PC-3 (cell line): Measurements from ENCODE around the gene ACSS2.

ENCODE experiments used
- EZH2 ChIP-seq: fragments of 300-600 bp; sonication (generic); IDR thresholded peaks from one replicate; pipeline ENCODE4 v1.6.1; 2017; ENCODE audit warnings: antibody characterized with exemption, mild to moderate bottlenecking, low read length; ENCODE audit not compliant: unreplicated experiment
- TF ChIP-seq, protein P1 (sequence below): fragments of 300-600 bp; sonication (generic); conservative IDR thresholded peaks from 2 replicates; pipeline ENCODE4 v1.5.1; 2017; ENCODE audit warnings: antibody characterized with exemption, low read depth, mild to moderate bottlenecking, low read length

DNA sequence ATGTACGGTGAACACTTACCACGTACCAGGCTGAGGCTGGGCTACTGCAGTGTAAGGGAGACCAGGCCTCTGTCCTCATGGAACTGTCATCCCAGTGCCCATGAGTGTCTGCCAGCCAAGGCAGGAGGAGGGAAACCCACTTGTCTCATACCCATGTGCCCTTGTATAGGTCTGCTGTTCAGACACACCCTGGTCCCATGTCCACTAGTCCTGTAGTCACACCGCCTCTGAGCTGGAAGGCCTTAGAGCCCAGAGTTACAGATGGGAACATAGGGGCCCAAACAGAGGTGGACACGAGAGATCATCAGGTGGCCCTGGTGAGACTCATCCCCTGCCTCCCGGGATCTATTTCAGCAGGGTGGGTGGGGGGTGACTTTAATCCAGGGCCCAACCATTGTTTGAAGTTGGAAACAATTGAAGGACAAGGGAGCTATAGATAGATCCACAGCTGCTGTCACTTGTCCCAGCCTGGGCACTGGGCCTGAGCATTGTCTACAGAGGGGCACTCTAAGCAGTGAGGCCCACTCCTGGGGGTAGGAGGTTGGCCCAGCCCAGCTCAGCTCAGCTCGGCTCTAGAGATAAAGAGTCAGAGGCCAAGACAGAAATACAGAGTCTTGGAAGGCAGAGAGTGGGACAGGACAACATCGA is 93.9 kb downstream of the ACSS2 start:
- TF ChIP-seq, protein P1, sequence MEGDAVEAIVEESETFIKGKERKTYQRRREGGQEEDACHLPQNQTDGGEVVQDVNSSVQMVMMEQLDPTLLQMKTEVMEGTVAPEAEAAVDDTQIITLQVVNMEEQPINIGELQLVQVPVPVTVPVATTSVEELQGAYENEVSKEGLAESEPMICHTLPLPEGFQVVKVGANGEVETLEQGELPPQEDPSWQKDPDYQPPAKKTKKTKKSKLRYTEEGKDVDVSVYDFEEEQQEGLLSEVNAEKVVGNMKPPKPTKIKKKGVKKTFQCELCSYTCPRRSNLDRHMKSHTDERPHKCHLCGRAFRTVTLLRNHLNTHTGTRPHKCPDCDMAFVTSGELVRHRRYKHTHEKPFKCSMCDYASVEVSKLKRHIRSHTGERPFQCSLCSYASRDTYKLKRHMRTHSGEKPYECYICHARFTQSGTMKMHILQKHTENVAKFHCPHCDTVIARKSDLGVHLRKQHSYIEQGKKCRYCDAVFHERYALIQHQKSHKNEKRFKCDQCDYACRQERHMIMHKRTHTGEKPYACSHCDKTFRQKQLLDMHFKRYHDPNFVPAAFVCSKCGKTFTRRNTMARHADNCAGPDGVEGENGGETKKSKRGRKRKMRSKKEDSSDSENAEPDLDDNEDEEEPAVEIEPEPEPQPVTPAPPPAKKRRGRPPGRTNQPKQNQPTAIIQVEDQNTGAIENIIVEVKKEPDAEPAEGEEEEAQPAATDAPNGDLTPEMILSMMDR = no peak
- TF ChIP-seq EZH2 = no peak
